Neuronal stem cell (in vitro differentiated cells): Measurements from ENCODE around the gene PARD3.

ENCODE experiments used
- DNase-seq: peaks from one replicate; pipeline ENCODE4 v3.0.0-alpha.2; 2013; ENCODE audit warnings: low spot score
- H2AFZ ChIP-seq: one replicate; pipeline ENCODE4 v1.6.1; 2013; ENCODE audit warnings: mild to moderate bottlenecking, low read length, inconsistent platforms
- H2AK5ac ChIP-seq: 2 replicates; pipeline ENCODE4 v1.6.1; 2013; ENCODE audit warnings: low read depth, mild to moderate bottlenecking, inconsistent platforms, low read length, moderate library complexity, mixed read lengths
- H2BK120ac ChIP-seq: 2 replicates; pipeline ENCODE4 v1.6.1; 2013; ENCODE audit warnings: low read depth, mild to moderate bottlenecking, inconsistent platforms, low read length, moderate library complexity, mixed read lengths
- H2BK12ac ChIP-seq: one replicate; pipeline ENCODE4 v1.6.1; 2013; ENCODE audit warnings: low read length, inconsistent platforms
- H2BK15ac ChIP-seq: 2 replicates; pipeline ENCODE4 v1.6.1; 2013; ENCODE audit warnings: mild to moderate bottlenecking, low read length, inconsistent platforms, mixed read lengths
- H2BK5ac ChIP-seq: one replicate; pipeline ENCODE4 v1.6.1; 2013; ENCODE audit warnings: inconsistent platforms, mild to moderate bottlenecking, low read length, moderate library complexity
- H3K14ac ChIP-seq: one replicate; pipeline ENCODE4 v1.6.1; 2013; ENCODE audit warnings: low read length, inconsistent platforms
- H3K18ac ChIP-seq: 2 replicates; pipeline ENCODE4 v1.6.1; 2013; ENCODE audit warnings: low read length, inconsistent platforms
- H3K23ac ChIP-seq: 2 replicates; pipeline ENCODE4 v1.6.1; 2013; ENCODE audit warnings: low read depth, mild to moderate bottlenecking, mixed read lengths, low read length, inconsistent platforms; ENCODE audit not compliant: poor library complexity
- H3K27ac ChIP-seq: replicated peaks from 3 replicates; pipeline ENCODE4 v1.5.1; 2013; ENCODE audit warnings: low read length, inconsistent platforms
- H3K27me3 ChIP-seq, 3 experiments: 2 replicates each; pipeline ENCODE4 v1.6.1; 2013; ENCODE audit warnings: low read length in 3 of 3, mild to moderate bottlenecking in 2 of 3, inconsistent platforms in 1 of 3, low read depth in 1 of 3, mixed read lengths in 1 of 3, moderate library complexity in 1 of 3; ENCODE audit not compliant: control insufficient read depth in 3 of 3, insufficient read depth in 3 of 3
- H3K36me3 ChIP-seq, 2 donors: replicated peaks in 1 of 2; 2 replicates each; pipeline ENCODE4 v1.6.1; 2013; ENCODE audit warnings: low read length in 2 of 2; ENCODE audit not compliant: control insufficient read depth in 2 of 2, insufficient read depth in 2 of 2
- H3K4ac ChIP-seq: 2 replicates; pipeline ENCODE4 v1.6.1; 2013; ENCODE audit warnings: inconsistent platforms, mild to moderate bottlenecking, low read length, moderate library complexity
- H3K4me1 ChIP-seq, 2 donors: 1 replicate in 1 of 2; 2 replicates in 1 of 2; pipeline ENCODE4 v1.6.1; 2013; ENCODE audit warnings: low read length in 2 of 2, low read depth in 1 of 2; ENCODE audit not compliant: control insufficient read depth in 2 of 2, insufficient read depth in 1 of 2
- H3K4me2 ChIP-seq: one replicate; pipeline ENCODE4 v1.6.1; 2013; ENCODE audit warnings: mild to moderate bottlenecking, low read length, inconsistent platforms; ENCODE audit not compliant: insufficient read depth, poor library complexity, severe bottlenecking
- H3K4me3 ChIP-seq, 2 donors: 2 replicates each; pipeline ENCODE4 v1.5.1; 2013; ENCODE audit warnings: low read length in 2 of 2, mild to moderate bottlenecking in 2 of 2, inconsistent platforms in 1 of 2, moderate library complexity in 1 of 2
- H3K79me1 ChIP-seq: one replicate; pipeline ENCODE4 v1.6.1; 2013; ENCODE audit warnings: low read depth, mild to moderate bottlenecking, inconsistent platforms, low read length, moderate library complexity
- H3K9ac ChIP-seq: one replicate; pipeline ENCODE4 v1.6.1; 2013; ENCODE audit warnings: mild to moderate bottlenecking, low read depth, low read length, inconsistent platforms; ENCODE audit not compliant: poor library complexity
- H3K9me3 ChIP-seq, 2 donors: replicated peaks in 1 of 2; 2 replicates each; pipeline versions ENCODE3 to v1.6.1; 2013; ENCODE audit warnings: low read length in 2 of 2, mild to moderate bottlenecking in 2 of 2, inconsistent platforms in 1 of 2, low read depth in 1 of 2, mixed read lengths in 1 of 2, moderate library complexity in 1 of 2; ENCODE audit not compliant: control insufficient read depth in 2 of 2, insufficient read depth in 1 of 2
- H4K8ac ChIP-seq: one replicate; pipeline ENCODE4 v1.6.1; 2013; ENCODE audit warnings: low read depth, mild to moderate bottlenecking, inconsistent platforms, low read length, moderate library complexity
- H4K91ac ChIP-seq: one replicate; pipeline ENCODE4 v1.6.1; 2013; ENCODE audit warnings: low read length, low read depth, mild to moderate bottlenecking, inconsistent platforms; ENCODE audit not compliant: poor library complexity
- WGBS, 2 donors: extraction: QIAGEN DNeasy Blood & Tissue Kit; methylation state at CpG; one replicate each; pipeline ENCODE4 v1.1.7; 2013; ENCODE audit warnings: missing lambda C conversion rate in 2 of 2, mixed read lengths in 1 of 2; ENCODE audit not compliant: insufficient read length in 2 of 2, insufficient replicate concordance in 1 of 2; ENCODE audit errors: extremely low coverage in 2 of 2; 5-methylcytosine and 5-hydroxymethylcytosine counted together

The PARD3 gene

GRCh38 chr10:34372509-34372908 is 442.6 kb downstream of the PARD3 start:
- peaks cover 2 to 41% of the 10 kb centered on the region in 2 donors for H3K36me3 ChIP-seq

DNA sequence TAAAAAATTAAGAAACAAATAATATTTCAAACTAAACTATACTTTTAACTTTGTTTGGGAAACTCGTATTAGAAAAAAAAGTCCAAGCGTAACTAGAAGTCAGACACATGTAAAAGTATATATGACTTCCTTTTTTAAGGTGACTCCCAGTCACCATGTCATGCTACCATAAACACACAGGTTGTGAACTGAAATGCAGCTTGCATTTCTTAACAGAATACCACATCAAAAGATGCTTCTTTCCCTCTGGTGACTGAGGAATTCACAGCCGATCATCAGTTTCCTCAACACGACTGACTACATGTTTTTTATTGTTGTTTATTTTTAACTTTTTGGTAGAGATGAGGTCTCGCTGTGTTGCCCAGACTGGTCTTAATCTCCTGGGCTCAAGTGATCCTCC is 445.0 kb downstream of the PARD3 start:
- Histone ChIP-seq H3K4me1 (no peaks in the 10 kb centered on the region), H2AFZ (no peak overlapping the region), H3K27ac (no peak overlapping the region), H2BK120ac (no peak overlapping the region), H3K79me1 (no peaks in the 10 kb centered on the region), H4K8ac (no peak overlapping the region), H2BK15ac (no peak overlapping the region), H3K14ac (no peak overlapping the region), H2AK5ac (no peak overlapping the region), H3K9me3 (peaks cover 0 to 22% of the 10 kb centered on the region in 2 donors), H3K9ac (no peak overlapping the region), H2BK12ac (no peak overlapping the region), H2BK5ac (no peak overlapping the region), H3K23ac (no peak overlapping the region), H3K4me3 (no peak overlapping the region), H3K36me3 (peaks cover 2 to 40% of the 10 kb centered on the region in 2 donors), H3K18ac (no peak overlapping the region), H4K91ac (no peak overlapping the region), H3K4ac (no peak overlapping the region), H3K4me2 (no peak overlapping the region), H3K27me3 (no peaks in the 10 kb centered on the region)
- no peak for DNase-seq
- WGBS, 2 donors: no CpG with 5 or more reads among the region's 5 CpGs

More at GRCh38 chr10:34372509-34372908, 442.6 kb downstream of the PARD3 start:
- no peak overlapping the region for H2BK5ac ChIP-seq
- H2AFZ ChIP-seq: no peak overlapping the region
- no peak overlapping the region for H4K91ac ChIP-seq
- H3K79me1 ChIP-seq: no peaks in the 10 kb centered on the region
- no peak overlapping the region for H3K27ac ChIP-seq
- H4K8ac ChIP-seq: no peak overlapping the region
- no peak overlapping the region for H3K18ac ChIP-seq
- no peak overlapping the region for H2BK120ac ChIP-seq
- no peak overlapping the region for H3K23ac ChIP-seq
- DNase-seq: no peak
- H3K4me1 ChIP-seq: no peaks in the 10 kb centered on the region
- no peak overlapping the region for H3K4me2 ChIP-seq
- H3K27me3 ChIP-seq: no peaks in the 10 kb centered on the region
- no peak overlapping the region for H2AK5ac ChIP-seq
- no peak overlapping the region for H3K9ac ChIP-seq
- H3K4ac ChIP-seq: no peak overlapping the region
- H3K9me3 ChIP-seq: peaks cover 0 to 22% of the 10 kb centered on the region in 2 donors
- no peak overlapping the region for H2BK15ac ChIP-seq
- no peak overlapping the region for H3K4me3 ChIP-seq
- H2BK12ac ChIP-seq: no peak overlapping the region
- H3K14ac ChIP-seq: no peak overlapping the region

DNA sequence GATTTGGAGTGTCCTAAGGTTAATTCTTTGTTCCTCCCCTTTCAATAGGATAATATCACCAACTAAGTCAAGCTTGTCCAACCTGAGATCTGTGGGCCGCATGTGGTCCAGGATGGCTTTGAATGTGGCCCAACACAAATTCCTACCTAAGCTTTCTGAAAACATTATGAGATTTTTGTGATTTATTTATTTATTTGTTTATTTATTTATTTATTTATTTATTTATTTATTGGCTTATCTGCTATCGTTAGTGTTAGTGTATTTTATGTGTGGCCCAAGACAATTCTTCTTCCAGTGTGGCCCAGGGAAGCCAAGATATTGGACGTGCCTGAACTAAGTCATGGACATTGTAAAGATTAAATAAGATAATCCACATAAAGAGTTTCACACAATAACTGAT is 446.0 kb downstream of the PARD3 start:
- Histone ChIP-seq H4K91ac (no peak overlapping the region), H3K4me3 (no peak overlapping the region), H2BK120ac (no peak overlapping the region), H3K4me1 (no peaks in the 10 kb centered on the region), H3K27me3 (no peaks in the 10 kb centered on the region), H2BK12ac (no peak overlapping the region), H3K9me3 (peaks cover 0 to 22% of the 10 kb centered on the region in 2 donors), H3K4me2 (no peak overlapping the region), H2BK5ac (no peak overlapping the region), H3K4ac (no peak overlapping the region), H3K18ac (no peak overlapping the region), H3K9ac (no peak overlapping the region), H2AFZ (no peak overlapping the region), H2AK5ac (no peak overlapping the region), H3K23ac (no peak overlapping the region), H3K27ac (no peak overlapping the region), H4K8ac (no peak overlapping the region), H3K36me3 (peaks cover 2 to 32% of the 10 kb centered on the region in 2 donors), H2BK15ac (no peak overlapping the region), H3K79me1 (no peaks in the 10 kb centered on the region), H3K14ac (no peak overlapping the region)
- no CpG with 5 or more reads among the region's 3 CpGs for WGBS, 2 donors
- no peak for DNase-seq

DNA sequence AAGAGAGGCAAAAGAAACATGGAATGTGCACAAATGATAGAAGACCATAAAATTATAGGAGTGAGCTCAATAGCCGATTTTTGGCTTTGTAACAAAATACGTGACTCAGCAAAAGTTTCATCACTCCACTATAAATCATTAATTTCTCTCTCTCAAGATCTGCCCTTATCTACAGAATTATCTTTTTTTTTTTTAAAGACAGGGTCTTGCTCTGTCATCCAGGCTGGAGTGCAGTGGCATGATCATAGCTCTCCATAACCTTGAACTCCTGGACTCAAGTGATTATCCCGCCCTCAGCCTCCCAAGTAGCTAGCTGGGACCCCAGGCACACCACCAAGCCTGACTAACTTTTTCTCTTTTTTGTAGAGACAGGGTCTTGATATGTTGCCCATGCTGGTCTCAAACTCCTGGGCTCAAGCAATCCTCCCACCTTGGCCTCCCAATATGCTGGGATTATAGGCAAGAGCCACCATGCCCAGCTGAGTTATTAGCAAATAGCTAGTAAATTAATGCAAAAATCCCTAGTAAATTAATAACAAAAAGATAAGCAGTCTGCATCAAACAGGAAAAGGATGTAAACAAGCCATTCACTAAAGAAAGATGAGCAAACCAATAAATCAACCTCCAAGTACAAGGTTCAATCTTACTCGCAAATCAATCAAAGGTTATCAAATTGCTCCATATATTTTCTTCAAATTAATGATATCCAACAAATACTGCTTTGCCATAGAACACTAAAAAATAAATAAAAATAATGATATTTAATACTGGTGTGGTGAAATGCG is 450.7 kb downstream of the PARD3 start:
- Histone ChIP-seq H3K4me2 (no peak overlapping the region), H3K27me3 (no peaks in the 10 kb centered on the region), H2BK15ac (no peak overlapping the region), H4K91ac (no peak overlapping the region), H3K4me1 (peaks cover 0 to 2% of the 10 kb centered on the region in 2 donors), H3K23ac (no peak overlapping the region), H3K79me1 (no peaks in the 10 kb centered on the region), H4K8ac (no peak overlapping the region), H3K9ac (no peak overlapping the region), H3K4me3 (no peak overlapping the region), H3K36me3 (peaks cover 4 to 24% of the 10 kb centered on the region in 2 donors), H2BK120ac (no peak overlapping the region), H3K27ac (no peak overlapping the region), H3K9me3 (peaks cover 2 to 4% of the 10 kb centered on the region in 2 donors), H2AK5ac (no peak overlapping the region), H2BK5ac (no peak overlapping the region), H3K18ac (no peak overlapping the region), H3K4ac (no peak overlapping the region), H2BK12ac (no peak overlapping the region), H3K14ac (no peak overlapping the region), H2AFZ (no peak overlapping the region)
- no CpG with 5 or more reads among the region's 5 CpGs for WGBS, 2 donors
- DNase-seq: no peak
